ENCODE data around the gene ARID5A. TPM values are rescaled to one million over a fixed set of nuclear protein-coding genes. Genes with fewer than 3 reads are reported as not detected.

ARID5A gene
- total RNA-seq, 1 experiment from 2014 or later = 9.3 TPM

DNA sequence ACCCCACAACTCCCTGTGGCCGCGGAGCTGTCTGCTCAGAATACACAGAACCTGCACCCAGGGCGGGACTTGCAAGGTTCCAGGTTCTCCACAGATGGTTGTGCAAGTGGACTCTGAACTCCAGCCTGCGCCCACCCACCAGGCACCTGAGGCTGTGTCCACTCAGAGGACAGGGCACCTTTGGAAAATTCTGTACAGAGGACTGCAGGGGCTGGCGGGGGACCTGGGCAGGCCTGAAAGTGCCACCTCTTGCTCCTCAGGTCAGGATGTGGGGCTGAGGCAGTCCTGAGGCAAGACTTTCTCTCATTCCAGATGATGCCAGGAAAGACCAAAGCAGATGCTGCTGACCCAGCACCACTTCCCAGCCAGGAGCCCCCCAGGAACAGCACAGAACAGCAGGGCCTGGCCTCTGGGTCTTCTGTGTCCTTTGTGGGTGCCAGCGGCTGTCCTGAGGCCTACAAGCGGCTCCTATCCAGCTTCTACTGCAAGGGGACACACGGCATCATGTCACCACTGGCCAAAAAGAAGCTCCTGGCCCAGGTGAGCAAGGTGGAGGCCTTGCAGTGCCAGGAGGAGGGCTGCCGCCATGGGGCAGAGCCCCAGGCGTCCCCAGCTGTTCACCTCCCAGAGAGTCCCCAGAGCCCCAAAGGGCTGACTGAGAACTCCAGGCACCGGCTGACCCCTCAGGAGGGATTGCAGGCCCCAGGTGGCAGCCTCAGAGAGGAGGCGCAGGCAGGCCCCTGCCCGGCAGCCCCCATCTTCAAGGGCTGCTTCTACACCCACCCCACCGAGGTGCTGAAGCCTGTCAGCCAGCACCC lies 14.4 kb downstream of the ARID5A start:
- BruUV-seq (replicated peaks) = no TSS peak
- H3K36me3 Mint-ChIP-seq (ENCODE audit: insufficient read depth, unreplicated experiment) = peaks cover 23% of the 10 kb centered on the region
- no peaks in the 10 kb centered on the region for H3K9me3 Mint-ChIP-seq (ENCODE audit: low read depth, unreplicated experiment)
- intact Hi-C loops (cut with micrococcal nuclease; ENCODE audit: unreplicated experiment) = loop anchor here (10.0 kb wide), 1 partner anchor 264 kb away; the partner anchor contains the start of gene CNNM3
- H3K4me3 Mint-ChIP-seq (ENCODE audit: low read depth, unreplicated experiment) = no peak overlapping the region
- peaks cover 12% of the 10 kb centered on the region for H3K4me1 Mint-ChIP-seq (ENCODE audit: low read depth, unreplicated experiment)
- no peak for DNase-seq
- CTCF ChIA-PET = interaction anchor here (0.5 to 1.3 kb wide), 7 partner anchors 9 to 306 kb away, joined by 3 to 25 read pairs (median 4); partner anchors contain the start of genes ANKRD39 and NCAPH
- TF ChIP-seq, protein P1, sequence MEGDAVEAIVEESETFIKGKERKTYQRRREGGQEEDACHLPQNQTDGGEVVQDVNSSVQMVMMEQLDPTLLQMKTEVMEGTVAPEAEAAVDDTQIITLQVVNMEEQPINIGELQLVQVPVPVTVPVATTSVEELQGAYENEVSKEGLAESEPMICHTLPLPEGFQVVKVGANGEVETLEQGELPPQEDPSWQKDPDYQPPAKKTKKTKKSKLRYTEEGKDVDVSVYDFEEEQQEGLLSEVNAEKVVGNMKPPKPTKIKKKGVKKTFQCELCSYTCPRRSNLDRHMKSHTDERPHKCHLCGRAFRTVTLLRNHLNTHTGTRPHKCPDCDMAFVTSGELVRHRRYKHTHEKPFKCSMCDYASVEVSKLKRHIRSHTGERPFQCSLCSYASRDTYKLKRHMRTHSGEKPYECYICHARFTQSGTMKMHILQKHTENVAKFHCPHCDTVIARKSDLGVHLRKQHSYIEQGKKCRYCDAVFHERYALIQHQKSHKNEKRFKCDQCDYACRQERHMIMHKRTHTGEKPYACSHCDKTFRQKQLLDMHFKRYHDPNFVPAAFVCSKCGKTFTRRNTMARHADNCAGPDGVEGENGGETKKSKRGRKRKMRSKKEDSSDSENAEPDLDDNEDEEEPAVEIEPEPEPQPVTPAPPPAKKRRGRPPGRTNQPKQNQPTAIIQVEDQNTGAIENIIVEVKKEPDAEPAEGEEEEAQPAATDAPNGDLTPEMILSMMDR (IDR thresholded peaks at IDR 0.05; ENCODE audit: unreplicated experiment) = no peak
- H3K27ac Mint-ChIP-seq (ENCODE audit: unreplicated experiment) = no peak overlapping the region
- no peaks in the 10 kb centered on the region for H3K27me3 Mint-ChIP-seq (ENCODE audit: unreplicated experiment)

DNA sequence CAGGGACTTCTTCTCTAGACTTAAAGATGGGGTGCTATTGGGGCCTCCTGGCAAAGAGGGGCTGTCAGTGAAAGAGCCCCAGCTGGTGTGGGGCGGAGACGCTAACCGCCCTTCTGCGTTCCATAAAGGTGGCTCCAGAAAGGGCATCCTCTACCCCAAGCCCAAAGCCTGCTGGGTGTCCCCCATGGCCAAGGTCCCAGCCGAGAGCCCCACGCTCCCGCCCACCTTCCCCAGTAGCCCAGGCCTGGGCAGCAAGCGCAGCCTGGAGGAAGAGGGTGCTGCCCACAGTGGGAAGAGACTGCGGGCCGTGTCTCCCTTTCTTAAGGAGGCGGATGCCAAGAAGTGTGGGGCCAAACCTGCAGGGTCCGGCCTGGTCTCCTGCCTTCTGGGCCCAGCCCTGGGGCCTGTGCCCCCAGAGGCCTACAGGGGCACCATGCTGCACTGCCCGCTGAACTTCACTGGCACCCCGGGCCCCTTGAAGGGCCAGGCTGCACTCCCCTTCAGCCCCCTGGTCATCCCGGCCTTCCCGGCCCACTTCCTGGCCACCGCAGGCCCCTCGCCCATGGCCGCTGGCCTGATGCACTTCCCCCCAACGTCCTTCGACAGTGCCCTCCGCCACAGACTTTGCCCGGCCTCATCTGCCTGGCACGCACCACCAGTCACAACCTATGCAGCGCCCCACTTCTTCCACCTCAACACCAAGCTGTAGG lies 15.2 kb downstream of the ARID5A start:
- Mint-ChIP-seq H3K4me3 (ENCODE audit: low read depth, unreplicated experiment) (no peak overlapping the region), H3K36me3 (ENCODE audit: insufficient read depth, unreplicated experiment) (peaks cover 30% of the 10 kb centered on the region), H3K9me3 (ENCODE audit: low read depth, unreplicated experiment) (no peaks in the 10 kb centered on the region), H3K27me3 (ENCODE audit: unreplicated experiment) (no peaks in the 10 kb centered on the region), H3K27ac (ENCODE audit: unreplicated experiment) (no peak overlapping the region), H3K4me1 (ENCODE audit: low read depth, unreplicated experiment) (peaks cover 18% of the 10 kb centered on the region)
- TF ChIP-seq, protein P1 (IDR thresholded peaks at IDR 0.05; ENCODE audit: unreplicated experiment) = no peak
- no peak for DNase-seq
- no TSS peak for BruUV-seq (replicated peaks)
- intact Hi-C loops (cut with micrococcal nuclease; ENCODE audit: unreplicated experiment) = loop anchor here (10.0 kb wide), 1 partner anchor 263 kb away; the partner anchor contains the start of gene CNNM3
- CTCF ChIA-PET = interaction anchor here (0.5 kb wide), 1 partner anchor 216 kb away, joined by 6 read pairs; the partner anchor contains the start of gene NCAPH

GRCh38 chr2:96552315-96553175 lies 16.0 kb downstream of the ARID5A start:
- CTCF ChIA-PET = no interaction called here
- Mint-ChIP-seq H3K4me3 (ENCODE audit: low read depth, unreplicated experiment) (no peak overlapping the region), H3K27ac (ENCODE audit: unreplicated experiment) (no peak overlapping the region), H3K4me1 (ENCODE audit: low read depth, unreplicated experiment) (peaks cover 25% of the 10 kb centered on the region), H3K9me3 (ENCODE audit: low read depth, unreplicated experiment) (peaks cover 5% of the 10 kb centered on the region), H3K27me3 (ENCODE audit: unreplicated experiment) (no peaks in the 10 kb centered on the region), H3K36me3 (ENCODE audit: insufficient read depth, unreplicated experiment) (peaks cover 36% of the 10 kb centered on the region)
- DNase-seq = no peak
- intact Hi-C loops (cut with micrococcal nuclease; ENCODE audit: unreplicated experiment) = loop anchor here (10.0 kb wide), 1 partner anchor 262 kb away; the partner anchor contains the start of gene CNNM3
- TF ChIP-seq, protein P1 (IDR thresholded peaks at IDR 0.05; ENCODE audit: unreplicated experiment) = no peak
- no TSS peak for BruUV-seq (replicated peaks)

All from Calu3 (cell line).